Heart left ventricle (tissue), 16 donors: ENCODE data around the gene HMSD. TPM values are rescaled to one million over a fixed set of nuclear protein-coding genes. Genes with fewer than 3 reads are reported as not detected.
"Not testable (repeated sequence)": the region's sequence is repeated elsewhere in the genome, so short reads cannot be mapped to it uniquely, and the experiment has no call there.

Experiments
- ATAC-seq, 4 donors: fragments of 200-7000 bp; cut with Tn5 transposase; one replicate each; pipeline ENCODE4 v1.9.1; 2020 to 2022; ENCODE audit warnings: moderate library complexity in 4 of 4, mild to moderate bottlenecking in 3 of 4, moderate number of reproducible peaks in 1 of 4
- DNase-seq, 5 donors: peaks; one replicate each; pipeline ENCODE4 v3.0.0-alpha.2; 2020
- H3K27ac ChIP-seq, 12 donors: fragments of 200-600 bp; sonication (generic) in 4 of 12; one replicate each; pipeline versions ENCODE4 v1.5.0 to v1.8.0; 2016 to 2022; ENCODE audit warnings: mild to moderate bottlenecking in 2 of 12
- H3K27me3 ChIP-seq, 9 donors: fragments of 200-600 bp; sonication (generic) in 2 of 9; one replicate each; pipeline versions ENCODE4 v1.5.1 to v1.8.0; 2016 to 2022; ENCODE audit warnings: mild to moderate bottlenecking in 3 of 9
- H3K36me3 ChIP-seq, 9 donors: fragments of 200-600 bp; sonication (generic) in 2 of 9; one replicate each; pipeline versions ENCODE4 v1.5.0 to v1.8.0; 2018 to 2022; ENCODE audit warnings: mild to moderate bottlenecking in 2 of 9
- H3K4me1 ChIP-seq, 12 donors: fragments of 200-600 bp; sonication (generic) in 4 of 12; one replicate each; pipeline versions ENCODE4 v1.5.0 to v1.8.0; 2016 to 2022; ENCODE audit warnings: mild to moderate bottlenecking in 3 of 12
- H3K4me3 ChIP-seq, 12 donors: fragments of 200-600 bp; sonication (generic) in 4 of 12; one replicate each; pipeline versions ENCODE4 v1.5.0 to v1.8.0; 2017 to 2022; ENCODE audit warnings: mild to moderate bottlenecking in 9 of 12, moderate library complexity in 4 of 12
- H3K9me3 ChIP-seq, 12 donors: fragments of 200-600 bp; sonication (generic) in 4 of 12; one replicate each; pipeline versions ENCODE4 v1.5.0 to v1.8.0; 2016 to 2022; ENCODE audit warnings: mild to moderate bottlenecking in 1 of 12
- POLR2A ChIP-seq, 2 donors: fragments of 450-650 bp; IDR thresholded peaks; one replicate each; pipeline ENCODE4 v1.6.1; 2017; ENCODE audit warnings: antibody characterized with exemption in 2 of 2, mild to moderate bottlenecking in 2 of 2, moderate library complexity in 2 of 2
- WGBS, 4 donors: extraction: QIAGEN DNeasy Blood & Tissue Kit in 2 of 4; methylation state at CpG; one replicate each; pipeline versions ENCODE4 v1.1.5 to v1.1.7; 2013 to 2018; 5-methylcytosine and 5-hydroxymethylcytosine counted together
- intact Hi-C, 10 donors: fragments of 100-400 bp; cut with DNase I; formaldehyde crosslinking; loops; one replicate each; pipeline versions ENCODE4 v1.11.1 to v1.14.2; 2022
- polyA plus RNA-seq, 2 donors: library from polyadenylated mRNA; stranded (reverse); fragments of 200-250 nt; gene quantifications; one replicate each; pipeline ENCODE4 v1.2.3, GENCODE V29; 2013
- total RNA-seq, 9 donors: library from RNA; depleted of rRNA in 2 of 9; stranded (reverse); fragments of >200 nt in 2 of 9; fragmentation: NEBNext Ultra II Directional in 3 of 9; extraction: Animal tissue kit (Norgen Biotek cat#: 25700) in 3 of 9; gene quantifications; one replicate each; pipeline versions ENCODE4 v1.1.0 to v1.2.4, GENCODE V29; 2016 to 2023
- TF ChIP-seq, protein P1 (sequence below), 12 donors: fragments of 200-600 bp; sonication (generic) in 4 of 12; IDR thresholded peaks; one replicate each; pipeline versions ENCODE4 v1.5.0 to v1.8.0; 2018 to 2022; ENCODE audit warnings: antibody characterized with exemption in 12 of 12, mild to moderate bottlenecking in 5 of 12
- donor health status: ischemic (EF 13 %, LVEDD 7.1; RV severe dilation, severe dysfunction).
- donor health status: healthy with polysubstance abuse.
- donor health status: DM: no; HTN: yes; CAD: no.
- donor health status: DM: no; HTN: no; CAD: no.
- donor health status: ischemic (EF 25% LVEDD 6.9; RV normal size, moderate dysfunction).
- donor health status: ischemic (EF 25% LVEDD 5.7; RV mildly dilated, moderate dysfunction).
- donor health status: healthy.
- donor health status: DM: yes; HTN: yes; CAD: no.
- donor health status: ischemic (EF 35%, LVEDD 5.7; RV mildly dilated, moderate dysfunction).
- donor health status: nonischemic (EF 11% LVEDD 7.7; RV severe dilation, severe dysfunction).
- donor health status: DM: yes; HTN: yes; CAD: no.
- donor health status: PGD.
- donor health status: ischemic (EF 29% LVEDD 5.4; RV normal size, mild dysfunction).
- donor health status: nonischemic (EF 23%, LVEDD 6.1; RV moderate dilation, normal function).

HMSD gene
- total and polyA plus RNA-seq, 11 donors: 0.33 to 1.3 (median 0.43) TPM; not detected in 8

DNA sequence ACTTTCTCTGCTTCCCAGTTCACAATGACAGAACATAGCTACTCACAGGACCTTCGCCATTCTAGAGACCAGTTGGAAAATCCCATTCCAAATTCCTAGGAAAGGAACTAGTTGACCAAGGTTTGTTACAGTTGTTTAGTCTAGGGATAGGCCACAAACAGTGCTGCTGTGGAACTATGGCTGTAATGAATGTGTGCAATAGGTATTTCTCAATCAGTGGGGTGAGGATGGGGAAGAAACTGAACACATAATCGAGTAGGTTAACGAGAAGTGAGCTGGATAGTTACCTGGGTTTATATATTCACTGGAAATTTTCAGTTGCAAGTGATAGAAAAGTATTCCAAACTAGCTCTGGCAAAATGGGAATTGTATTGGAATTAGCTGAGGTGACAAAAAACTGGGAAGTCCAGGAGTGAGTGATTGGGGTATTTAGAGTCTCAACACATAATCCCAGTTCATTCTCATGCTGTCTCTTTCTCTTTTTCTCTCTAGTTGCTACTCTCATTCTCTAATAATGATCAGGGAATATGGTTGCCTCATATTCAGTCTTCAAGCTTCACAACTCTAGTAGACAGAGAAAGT, 18.2 kb upstream of the HMSD start:
- Histone ChIP-seq H3K36me3 (no peaks in the 10 kb centered on the region), H3K27me3 (peaks cover 0 to 14% (median 0%) of the 10 kb centered on the region in 9 donors), H3K4me1 (peaks cover 0 to 2% (median 0%) of the 10 kb centered on the region in 12 donors), H3K4me3 (no peak overlapping the region), H3K27ac (no peak overlapping the region), H3K9me3 (no peaks in the 10 kb centered on the region)
- TF ChIP-seq, protein P1, sequence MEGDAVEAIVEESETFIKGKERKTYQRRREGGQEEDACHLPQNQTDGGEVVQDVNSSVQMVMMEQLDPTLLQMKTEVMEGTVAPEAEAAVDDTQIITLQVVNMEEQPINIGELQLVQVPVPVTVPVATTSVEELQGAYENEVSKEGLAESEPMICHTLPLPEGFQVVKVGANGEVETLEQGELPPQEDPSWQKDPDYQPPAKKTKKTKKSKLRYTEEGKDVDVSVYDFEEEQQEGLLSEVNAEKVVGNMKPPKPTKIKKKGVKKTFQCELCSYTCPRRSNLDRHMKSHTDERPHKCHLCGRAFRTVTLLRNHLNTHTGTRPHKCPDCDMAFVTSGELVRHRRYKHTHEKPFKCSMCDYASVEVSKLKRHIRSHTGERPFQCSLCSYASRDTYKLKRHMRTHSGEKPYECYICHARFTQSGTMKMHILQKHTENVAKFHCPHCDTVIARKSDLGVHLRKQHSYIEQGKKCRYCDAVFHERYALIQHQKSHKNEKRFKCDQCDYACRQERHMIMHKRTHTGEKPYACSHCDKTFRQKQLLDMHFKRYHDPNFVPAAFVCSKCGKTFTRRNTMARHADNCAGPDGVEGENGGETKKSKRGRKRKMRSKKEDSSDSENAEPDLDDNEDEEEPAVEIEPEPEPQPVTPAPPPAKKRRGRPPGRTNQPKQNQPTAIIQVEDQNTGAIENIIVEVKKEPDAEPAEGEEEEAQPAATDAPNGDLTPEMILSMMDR (IDR thresholded peaks at IDR 0.05): no peak
- TF ChIP-seq POLR2A (IDR thresholded peaks at IDR 0.05): no peak
- DNase-seq (no peak), ATAC-seq (no peak)
- intact Hi-C loops: loop anchor here in 3 of 10 donors (10.0 kb wide), 1 partner anchor 106 kb away; no protein-coding TSS in a partner anchor
- WGBS, 4 donors: 81 to 87% (median 85%) methylated on average over 3 of the region's 3 CpGs

DNA sequence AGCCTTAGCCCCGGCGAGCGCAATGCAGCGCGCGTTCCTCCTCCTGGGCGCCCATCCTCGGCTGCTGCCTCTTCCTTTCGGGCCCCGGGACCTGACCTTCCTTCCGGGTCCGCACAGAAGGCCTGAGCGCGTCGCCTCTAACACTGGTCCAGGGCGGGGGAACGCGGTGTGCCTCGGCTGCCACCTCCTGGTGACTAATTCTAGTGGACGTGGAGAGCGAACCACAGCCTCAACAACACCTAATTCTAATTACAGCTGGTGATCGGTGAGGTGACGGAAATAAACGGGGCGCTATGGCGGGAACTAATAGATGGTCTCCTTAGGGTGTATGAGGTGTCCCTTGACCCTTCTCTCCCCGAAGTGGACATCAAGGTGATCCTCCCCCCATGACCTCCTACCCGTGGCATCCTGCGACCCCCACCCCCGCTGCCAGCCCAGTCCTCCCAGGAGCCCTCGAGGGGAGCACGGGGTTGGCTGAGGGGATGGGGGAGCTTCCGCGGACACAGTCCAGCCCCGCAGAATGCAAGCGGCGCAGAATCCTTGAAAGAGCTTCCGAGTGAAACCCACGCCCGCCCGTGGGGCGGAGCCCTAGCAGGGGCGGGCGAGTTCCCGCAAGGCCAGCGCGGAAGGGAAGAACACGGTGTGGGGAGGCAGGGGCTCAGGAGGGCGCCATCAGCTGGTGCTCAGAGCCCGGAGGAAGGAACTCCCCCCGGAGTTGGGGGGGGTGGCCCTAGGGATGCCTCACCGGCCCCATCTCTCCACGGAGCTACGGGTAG, 12.8 kb upstream of the HMSD start:
- H3K4me3 ChIP-seq: peak overlapping the region in 11 of 12 donors; percentile 27 to 66 (median 52)
- TF ChIP-seq POLR2A (IDR thresholded peaks at IDR 0.05): no peak
- TF ChIP-seq, protein P1 (IDR thresholded peaks at IDR 0.05): peak; percentile 50 to 77 (median 62)
- H3K27me3 ChIP-seq: peaks cover 0 to 51% (median 9%) of the 10 kb centered on the region in 9 donors
- 2 to 3% (median 2%) methylated on average over 35 to 54 of the region's 54 CpGs for WGBS, 4 donors
- DNase-seq (peak; percentile 76 to 94 (median 85)), ATAC-seq (peak; percentile 93 to 99 (median 99))
- H3K36me3 ChIP-seq: no peaks in the 10 kb centered on the region
- H3K9me3 ChIP-seq: no peaks in the 10 kb centered on the region
- no peak overlapping the region for H3K27ac ChIP-seq
- peaks cover 0 to 13% (median 3%) of the 10 kb centered on the region in 12 donors for H3K4me1 ChIP-seq
- intact Hi-C loops: loop anchor here (1.0 to 10.0 kb wide), 6 partner anchors 112 to 419 kb away; no protein-coding TSS in a partner anchor

- WGBS, 4 donors: 36 to 46% (median 39%) methylated on average over 19 of the region's 19 CpGs
- DNase-seq: no peak
- Histone ChIP-seq H3K4me3 (peak overlapping the region in 10 of 12 donors; percentile 27 to 66 (median 52)), H3K27ac (no peak overlapping the region), H3K36me3 (no peaks in the 10 kb centered on the region), H3K9me3 (no peaks in the 10 kb centered on the region), H3K27me3 (peaks cover 0 to 51% (median 9%) of the 10 kb centered on the region in 9 donors), H3K4me1 (peaks cover 0 to 13% (median 3%) of the 10 kb centered on the region in 12 donors)
- intact Hi-C loops: loop anchor here (1.0 to 10.0 kb wide), 6 partner anchors 112 to 420 kb away; no protein-coding TSS in a partner anchor
- ATAC-seq: no peak
- no peak for TF ChIP-seq POLR2A (IDR thresholded peaks at IDR 0.05)
- TF ChIP-seq, protein P1 (IDR thresholded peaks at IDR 0.05): no peak
These were observed 12.1 kb upstream of the HMSD start for GRCh38 chr18:63936932-63937393.

DNA sequence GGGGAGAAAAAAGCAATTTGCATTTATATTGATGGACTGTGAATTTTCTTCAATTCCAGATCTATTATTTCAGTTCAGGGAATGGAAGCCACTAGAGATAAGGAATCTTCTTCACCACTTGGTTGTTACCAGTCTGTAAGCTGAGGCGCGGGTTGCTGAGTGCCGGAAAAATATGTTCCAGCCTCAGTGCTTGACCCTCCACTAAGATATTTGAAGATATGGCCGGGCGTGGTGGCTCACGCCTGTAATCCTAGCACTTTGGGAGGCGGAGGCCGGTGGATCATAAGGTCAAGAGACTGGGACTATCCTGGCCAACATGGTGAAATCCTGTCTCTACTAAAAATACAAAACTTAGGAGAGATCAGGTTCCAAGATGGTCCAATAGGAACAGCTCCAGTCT, 9.1 kb upstream of the HMSD start:
- H3K36me3 ChIP-seq: no peaks in the 10 kb centered on the region
- peaks cover 0 to 48% (median 9%) of the 10 kb centered on the region in 9 donors for H3K27me3 ChIP-seq
- 89 to 95% (median 92%) methylated on average over 8 of the region's 8 CpGs for WGBS, 4 donors
- no peak for ATAC-seq
- no peak for DNase-seq
- TF ChIP-seq, protein P1 (IDR thresholded peaks at IDR 0.05): no peak
- TF ChIP-seq POLR2A (IDR thresholded peaks at IDR 0.05): no peak
- H3K4me1 ChIP-seq: peaks cover 0 to 13% (median 3%) of the 10 kb centered on the region in 12 donors
- intact Hi-C loops: no loop called here
- H3K27ac ChIP-seq: no peak overlapping the region
- H3K9me3 ChIP-seq: no peaks in the 10 kb centered on the region
- H3K4me3 ChIP-seq: no peak overlapping the region

DNA sequence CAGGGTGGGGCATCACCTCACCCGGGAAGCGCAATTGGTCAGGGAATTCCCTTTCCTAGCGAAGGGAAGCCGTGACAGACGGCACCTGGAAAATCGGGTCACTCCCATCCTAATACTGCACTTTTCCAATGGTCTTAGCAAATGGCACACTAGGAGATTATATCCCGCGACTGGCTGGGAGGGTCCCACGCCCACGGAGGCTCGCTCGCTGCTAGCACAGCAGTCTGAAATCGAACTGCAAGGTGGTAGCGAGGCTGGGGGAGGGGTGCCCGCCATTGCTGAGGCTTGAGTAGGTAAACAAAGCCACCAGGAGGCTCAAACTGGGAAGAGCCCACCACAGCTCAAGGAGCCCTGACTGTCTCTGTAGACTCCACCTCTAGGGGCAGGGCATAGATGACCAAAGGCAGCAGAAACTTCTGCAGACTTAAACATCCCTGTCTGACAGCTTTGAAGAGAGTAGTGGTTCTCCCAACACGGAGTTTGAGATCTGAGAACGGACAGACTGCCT, 8.5 kb upstream of the HMSD start:
- Histone ChIP-seq H3K4me1 (peaks cover 0 to 13% (median 3%) of the 10 kb centered on the region in 12 donors), H3K27me3 (peaks cover 0 to 49% (median 13%) of the 10 kb centered on the region in 9 donors)
- WGBS, 4 donors: 71 to 88% (median 76%) methylated on average over 15 to 17 of the region's 17 CpGs
- DNase-seq, H3K9me3 ChIP-seq, ATAC-seq, H3K4me3 ChIP-seq, H3K27ac ChIP-seq, H3K36me3 ChIP-seq, intact Hi-C loops: not testable (repeated sequence)
